Measurements from ENCODE around the gene TACC3. TPM values are rescaled to one million over a fixed set of nuclear protein-coding genes. Genes with fewer than 3 reads are reported as not detected.

The TACC3 gene
- total and polyA plus RNA-seq, 2 of the 8 experiments (the other 6 are each of a cell fraction or from before 2014, with no cell fraction given): 73.8 to 148 TPM

- TF ChIP-seq SP2 (IDR thresholded peaks at IDR 0.05; ENCODE audit: low read length): no peak
- no peak for TF ChIP-seq CBX8 (IDR thresholded peaks at IDR 0.05; ENCODE audit: borderline replicate concordance, low read depth, low read length)
- TF ChIP-seq RNF2 (IDR thresholded peaks at IDR 0.05; ENCODE audit: borderline replicate concordance, low read depth, low read length, missing control alignments, poor library complexity, severe bottlenecking): no peak
- no peak for TF ChIP-seq RAD21 (IDR thresholded peaks at IDR 0.05 in 1 of 2, conservative IDR thresholded peaks at IDR 0.05 in 1 of 2; ENCODE audit: low read depth in 2 of 2, low read length in 2 of 2)
- TF ChIP-seq CBX5 (IDR thresholded peaks at IDR 0.05; ENCODE audit: low read depth, low read length): no peak
- no peak for TF ChIP-seq ATF2 (IDR thresholded peaks at IDR 0.05; ENCODE audit: low read length)
- no peak for TF ChIP-seq TEAD4 (IDR thresholded peaks at IDR 0.05; ENCODE audit: low read depth, low read length)
- no peak for TF ChIP-seq CHD7 (IDR thresholded peaks at IDR 0.05; ENCODE audit: insufficient replicate concordance, low read length)
Measured at GRCh38 chr4:1721003-1721665, at the start of gene TACC3, which contains the start of gene TMEM129 (continued).
